ENCODE measurements around the gene PLK3. TPM values are rescaled to one million over a fixed set of nuclear protein-coding genes. Genes with fewer than 3 reads are reported as not detected.

The PLK3 gene
- total RNA-seq, 4 donors from 2014 or later, result 12.4 to 87.2 (median 16.3) TPM

GRCh38 chr1:44798481-44799365 lies 1.5 kb upstream of the PLK3 start:
- TF ChIP-seq POLR2AphosphoS5 (IDR thresholded peaks at IDR 0.05) (no peak), EP300 (IDR thresholded peaks at IDR 0.05; ENCODE audit: low read depth) (no peak), CTCF (IDR thresholded peaks at IDR 0.05) (no peak), POLR2A (IDR thresholded peaks at IDR 0.05) (no peak)
- H3K27me3 ChIP-seq, result no peaks in the 10 kb centered on the region
- H3K4me3 ChIP-seq, result no peak overlapping the region
- in situ Hi-C loops (cut with MboI; ENCODE audit: low pct_ligation_motif_present in 1 of 4, low pct_unique_long_range_greater_than_20kb in 1 of 4, low sequenced_read_pairs in 3 of 4) (loop anchor here in 2 of 4 donors (25.0 kb wide), 2 partner anchors 214 to 514 kb away; partner anchors contain the start of genes HECTD3 (in 1 of the 2) and UROD (in 1 of the 2)), intact Hi-C loops (cut with DNase I; ENCODE audit: low total_unique reads) (no loop called here)
- no peaks in the 10 kb centered on the region for H3K9me3 ChIP-seq
- WGBS, 2 donors (ENCODE audit: low coverage in 1 of 2), result 86 to 100% methylated on average over 1 to 10 of the region's 10 CpGs
- no peak for DNase-seq
- peaks cover 6 to 26% (median 16%) of the 10 kb centered on the region in 4 donors for H3K4me1 ChIP-seq
- H3K36me3 ChIP-seq, result no peaks in the 10 kb centered on the region
- peak overlapping the region; percentile 90 to 96 (median 94) for H3K27ac ChIP-seq

GRCh38 chr1:44801491-44802305 lies 1.5 kb downstream of the PLK3 start:
- Histone ChIP-seq H3K4me3 (peak overlapping the region in 2 of 4 donors; percentile 81 to 91), H3K9me3 (no peaks in the 10 kb centered on the region), H3K4me1 (peaks cover 13 to 36% (median 23%) of the 10 kb centered on the region in 4 donors), H3K27me3 (no peaks in the 10 kb centered on the region), H3K36me3 (peaks cover 0 to 6% (median 0%) of the 10 kb centered on the region in 4 donors), H3K27ac (peak overlapping the region; percentile 26 to 90 (median 50))
- intact Hi-C loops (cut with DNase I; ENCODE audit: low total_unique reads), result no loop called here
- WGBS, 2 donors (ENCODE audit: low coverage in 1 of 2), result 78 to 85% methylated on average over 4 to 13 of the region's 13 CpGs
- no peak for TF ChIP-seq POLR2A (IDR thresholded peaks at IDR 0.05)
- TF ChIP-seq CTCF (IDR thresholded peaks at IDR 0.05), result no peak
- no peak for TF ChIP-seq POLR2AphosphoS5 (IDR thresholded peaks at IDR 0.05)
- TF ChIP-seq EP300 (IDR thresholded peaks at IDR 0.05; ENCODE audit: low read depth), result no peak
- in situ Hi-C loops (cut with MboI; ENCODE audit: low pct_ligation_motif_present in 1 of 4, low pct_unique_long_range_greater_than_20kb in 1 of 4, low sequenced_read_pairs in 3 of 4), result no loop called here
- DNase-seq, result peak; percentile 17

GRCh38 chr1:44802306-44803061 lies 2.3 kb downstream of the PLK3 start:
- no peaks in the 10 kb centered on the region for H3K9me3 ChIP-seq
- in situ Hi-C loops (cut with MboI; ENCODE audit: low pct_ligation_motif_present in 1 of 4, low pct_unique_long_range_greater_than_20kb in 1 of 4, low sequenced_read_pairs in 3 of 4), result no loop called here

GRCh38 chr1:44803062-44803311 lies 2.8 kb downstream of the PLK3 start:
- H3K36me3 ChIP-seq, result peaks cover 0 to 6% (median 0%) of the 10 kb centered on the region in 4 donors
- 93% methylated on average over 9 of the region's 9 CpGs; no CpG with 5 or more reads in 1 of the 2 donors for WGBS, 2 donors (ENCODE audit: low coverage in 1 of 2)
- no peak overlapping the region for H3K4me3 ChIP-seq
- H3K27me3 ChIP-seq, result no peaks in the 10 kb centered on the region
- peaks cover 26 to 49% (median 35%) of the 10 kb centered on the region in 4 donors for H3K4me1 ChIP-seq
- in situ Hi-C loops (cut with MboI; ENCODE audit: low pct_ligation_motif_present in 1 of 4, low pct_unique_long_range_greater_than_20kb in 1 of 4, low sequenced_read_pairs in 3 of 4) (no loop called here), intact Hi-C loops (cut with DNase I; ENCODE audit: low total_unique reads) (no loop called here)
- H3K9me3 ChIP-seq, result no peaks in the 10 kb centered on the region
- TF ChIP-seq POLR2A (IDR thresholded peaks at IDR 0.05), result no peak
- H3K27ac ChIP-seq, result peak overlapping the region in 1 of 4 donors; percentile 73
- DNase-seq, result no peak

More at GRCh38 chr1:44802306-44803061, 2.3 kb downstream of the PLK3 start:
- TF ChIP-seq POLR2AphosphoS5 (IDR thresholded peaks at IDR 0.05), result no peak
- no peak for TF ChIP-seq EP300 (IDR thresholded peaks at IDR 0.05; ENCODE audit: low read depth)
- DNase-seq, result no peak
- H3K27ac ChIP-seq, result peak overlapping the region; percentile 26 to 90 (median 50)
- peaks cover 0 to 6% (median 0%) of the 10 kb centered on the region in 4 donors for H3K36me3 ChIP-seq
- WGBS, 2 donors (ENCODE audit: low coverage in 1 of 2), result 62 to 83% methylated on average over 2 to 13 of the region's 13 CpGs
- H3K4me3 ChIP-seq, result peak overlapping the region in 1 of 4 donors; percentile 81
- H3K27me3 ChIP-seq, result no peaks in the 10 kb centered on the region
- peaks cover 21 to 44% (median 31%) of the 10 kb centered on the region in 4 donors for H3K4me1 ChIP-seq
- intact Hi-C loops (cut with DNase I; ENCODE audit: low total_unique reads), result no loop called here

Data from transverse colon (tissue), 4 donors.